ENCODE data around the gene ARL14EPL.

Gene ARL14EPL

DNA sequence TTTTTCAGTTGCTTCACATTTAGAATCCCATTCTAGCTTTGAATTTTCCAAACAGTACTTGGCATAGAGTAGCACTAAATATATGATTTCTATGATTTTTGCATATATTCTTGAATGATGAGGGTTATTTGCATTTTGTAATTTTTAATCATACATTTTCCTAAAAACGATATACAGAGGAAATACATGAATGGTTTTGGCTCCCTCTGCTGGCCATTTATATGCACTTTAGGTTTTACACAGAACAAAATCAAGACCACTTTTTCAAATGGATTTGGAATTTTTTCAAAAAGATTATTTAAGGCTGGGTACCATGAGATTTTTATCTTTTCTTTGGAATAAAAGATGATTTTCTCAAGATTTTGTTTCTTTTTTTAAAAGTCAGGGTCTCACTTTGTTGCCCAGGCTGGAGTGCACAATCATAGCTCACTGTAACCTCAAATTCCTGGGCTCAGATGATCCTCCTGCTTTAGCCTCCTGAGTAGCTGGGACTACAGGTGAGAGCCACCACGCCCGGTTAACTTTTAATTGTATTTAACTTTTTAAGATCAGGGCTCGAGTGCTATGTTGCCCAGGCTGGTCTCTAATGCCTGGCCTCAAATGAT, 35.9 kb downstream of the ARL14EPL start:
- no peak overlapping the region for H3K4me3 ChIP-seq (ENCODE audit: low read length)
- TF ChIP-seq, protein P1, sequence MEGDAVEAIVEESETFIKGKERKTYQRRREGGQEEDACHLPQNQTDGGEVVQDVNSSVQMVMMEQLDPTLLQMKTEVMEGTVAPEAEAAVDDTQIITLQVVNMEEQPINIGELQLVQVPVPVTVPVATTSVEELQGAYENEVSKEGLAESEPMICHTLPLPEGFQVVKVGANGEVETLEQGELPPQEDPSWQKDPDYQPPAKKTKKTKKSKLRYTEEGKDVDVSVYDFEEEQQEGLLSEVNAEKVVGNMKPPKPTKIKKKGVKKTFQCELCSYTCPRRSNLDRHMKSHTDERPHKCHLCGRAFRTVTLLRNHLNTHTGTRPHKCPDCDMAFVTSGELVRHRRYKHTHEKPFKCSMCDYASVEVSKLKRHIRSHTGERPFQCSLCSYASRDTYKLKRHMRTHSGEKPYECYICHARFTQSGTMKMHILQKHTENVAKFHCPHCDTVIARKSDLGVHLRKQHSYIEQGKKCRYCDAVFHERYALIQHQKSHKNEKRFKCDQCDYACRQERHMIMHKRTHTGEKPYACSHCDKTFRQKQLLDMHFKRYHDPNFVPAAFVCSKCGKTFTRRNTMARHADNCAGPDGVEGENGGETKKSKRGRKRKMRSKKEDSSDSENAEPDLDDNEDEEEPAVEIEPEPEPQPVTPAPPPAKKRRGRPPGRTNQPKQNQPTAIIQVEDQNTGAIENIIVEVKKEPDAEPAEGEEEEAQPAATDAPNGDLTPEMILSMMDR (IDR thresholded peaks at IDR 0.05; ENCODE audit: insufficient read depth, low read depth, low read length, missing control alignments), result peak; percentile 69
- peak; percentile 61 for DNase-seq (ENCODE audit: low read depth)

- no peak overlapping the region for H3K4me3 ChIP-seq (ENCODE audit: low read length)
- DNase-seq (ENCODE audit: low read depth), result no peak
- TF ChIP-seq, protein P1 (IDR thresholded peaks at IDR 0.05; ENCODE audit: insufficient read depth, low read depth, low read length, missing control alignments), result no peak
Observed at GRCh38 chr5:116071211-116071610, 38.9 kb downstream of the ARL14EPL start.

DNA sequence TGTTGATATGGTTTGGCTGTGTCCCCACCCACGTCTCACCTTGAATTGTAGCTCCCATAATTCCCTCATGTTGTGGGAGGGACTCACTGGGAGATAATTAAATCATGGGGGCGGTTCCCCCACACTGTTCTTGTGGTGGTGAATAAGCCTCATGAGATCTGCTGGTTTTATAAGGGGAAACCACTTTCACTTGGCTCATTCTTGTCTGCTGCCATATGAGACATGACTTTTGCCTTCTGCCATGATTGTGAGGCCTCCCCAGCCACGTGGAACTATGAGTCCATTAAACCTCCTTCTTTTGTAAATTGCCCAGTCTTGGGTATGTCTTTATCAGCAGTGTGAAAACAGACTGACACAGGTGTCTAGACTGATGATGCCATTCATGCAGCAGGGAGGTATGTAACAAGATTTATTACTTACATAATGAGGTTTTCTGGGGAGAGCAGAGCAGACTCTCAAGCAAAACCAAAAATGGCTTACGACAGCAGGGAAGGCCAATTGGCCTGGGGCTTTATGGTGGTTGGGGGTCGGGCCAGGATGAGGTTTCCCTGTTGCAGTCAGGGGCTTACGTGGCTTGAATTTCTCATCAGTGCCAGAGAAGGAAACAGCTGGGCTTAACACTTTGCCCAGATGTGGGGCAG, 43.0 kb downstream of the ARL14EPL start:
- TF ChIP-seq, protein P1 (IDR thresholded peaks at IDR 0.05; ENCODE audit: insufficient read depth, low read depth, low read length, missing control alignments), result no peak
- no peak for DNase-seq (ENCODE audit: low read depth)
- no peak overlapping the region for H3K4me3 ChIP-seq (ENCODE audit: low read length)

- DNase-seq (ENCODE audit: low read depth), result peak; percentile 10
- H3K4me3 ChIP-seq (ENCODE audit: low read length), result no peak overlapping the region
- TF ChIP-seq, protein P1 (IDR thresholded peaks at IDR 0.05; ENCODE audit: insufficient read depth, low read depth, low read length, missing control alignments), result no peak
Observed at GRCh38 chr5:116076496-116076895, 44.2 kb downstream of the ARL14EPL start.

GRCh38 chr5:116078199-116078598, 45.9 kb downstream of the ARL14EPL start:
- no peak overlapping the region for H3K4me3 ChIP-seq (ENCODE audit: low read length)
- TF ChIP-seq, protein P1 (IDR thresholded peaks at IDR 0.05; ENCODE audit: insufficient read depth, low read depth, low read length, missing control alignments), result no peak

GRCh38 chr5:116084287-116084691, 52.0 kb downstream of the ARL14EPL start:
- peak overlapping the region; percentile 89 for H3K4me3 ChIP-seq (ENCODE audit: low read length)
- peak; percentile 48 for DNase-seq (ENCODE audit: low read depth)
- TF ChIP-seq, protein P1 (IDR thresholded peaks at IDR 0.05; ENCODE audit: insufficient read depth, low read depth, low read length, missing control alignments), result no peak

More at GRCh38 chr5:116078199-116078598, 45.9 kb downstream of the ARL14EPL start:
- DNase-seq (ENCODE audit: low read depth), result no peak

Data from epithelial cell of esophagus (primary cell).